ENCODE data around the gene GPSM1.
A peak's percentile ranks its signal among the peaks of the same experiment; 100 is the strongest.

GPSM1 gene

DNA sequence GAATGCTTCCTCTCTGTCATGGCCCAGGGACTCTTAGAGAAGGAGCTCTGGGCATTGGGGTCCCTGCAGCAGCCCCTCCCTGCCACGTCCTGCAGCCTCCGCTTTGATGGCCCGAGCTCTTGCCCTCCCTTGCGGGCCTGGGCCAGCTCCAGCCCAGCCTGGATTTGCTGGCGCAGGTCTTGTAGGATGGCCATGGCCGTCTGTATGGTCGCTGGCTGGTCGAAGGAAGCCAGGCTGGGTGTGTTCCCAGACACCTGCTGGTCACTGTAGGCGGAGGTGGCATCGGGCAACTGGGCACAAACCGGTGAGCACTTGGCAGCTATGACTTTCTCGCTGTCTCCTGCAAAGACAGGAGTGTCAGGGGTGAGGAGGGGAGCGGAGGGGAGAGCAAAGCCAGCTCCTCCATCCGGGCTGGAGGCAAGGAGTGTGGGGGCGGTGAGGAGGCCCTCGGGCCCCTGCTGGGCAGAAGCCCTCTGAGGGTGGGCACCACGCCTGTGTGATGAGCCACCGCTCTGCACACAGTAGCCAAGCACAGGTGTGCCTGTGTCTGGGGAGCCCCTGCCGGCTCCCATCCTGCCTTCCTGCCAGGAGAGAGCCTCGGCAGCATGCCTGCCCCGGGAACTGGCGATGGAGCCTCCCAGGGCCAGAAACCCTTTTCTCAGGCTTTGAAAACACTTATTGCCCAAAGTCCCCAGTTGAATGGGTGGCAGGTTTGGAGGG, 35.9 kb upstream of the GPSM1 start:
- no peak for DNase-seq

DNA sequence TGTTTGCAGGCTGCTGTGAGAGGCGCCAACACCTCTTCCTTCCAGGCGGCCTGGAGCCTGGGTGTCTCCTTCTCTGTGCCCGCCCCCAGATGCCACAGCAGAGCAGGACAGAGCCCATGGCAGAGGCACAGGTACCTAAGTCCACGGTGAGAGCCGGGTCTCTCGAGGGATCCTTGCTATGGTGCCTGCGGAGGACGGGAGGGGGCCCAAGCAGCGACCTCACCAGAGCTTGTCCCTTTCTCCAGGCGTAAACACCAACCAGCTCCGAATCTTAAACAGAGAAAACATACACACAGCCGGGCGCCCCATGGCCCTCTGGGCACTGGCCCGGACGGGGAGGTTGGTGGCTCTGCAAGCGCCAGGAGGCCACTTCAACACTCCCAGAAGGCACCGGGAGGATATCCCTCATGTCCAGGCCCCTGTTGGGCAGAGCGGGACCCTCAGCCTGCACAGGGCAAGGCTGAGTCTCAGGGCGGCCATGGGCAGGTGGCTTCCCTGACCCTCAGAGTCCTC, 35.3 kb upstream of the GPSM1 start:
- DNase-seq: no peak

DNA sequence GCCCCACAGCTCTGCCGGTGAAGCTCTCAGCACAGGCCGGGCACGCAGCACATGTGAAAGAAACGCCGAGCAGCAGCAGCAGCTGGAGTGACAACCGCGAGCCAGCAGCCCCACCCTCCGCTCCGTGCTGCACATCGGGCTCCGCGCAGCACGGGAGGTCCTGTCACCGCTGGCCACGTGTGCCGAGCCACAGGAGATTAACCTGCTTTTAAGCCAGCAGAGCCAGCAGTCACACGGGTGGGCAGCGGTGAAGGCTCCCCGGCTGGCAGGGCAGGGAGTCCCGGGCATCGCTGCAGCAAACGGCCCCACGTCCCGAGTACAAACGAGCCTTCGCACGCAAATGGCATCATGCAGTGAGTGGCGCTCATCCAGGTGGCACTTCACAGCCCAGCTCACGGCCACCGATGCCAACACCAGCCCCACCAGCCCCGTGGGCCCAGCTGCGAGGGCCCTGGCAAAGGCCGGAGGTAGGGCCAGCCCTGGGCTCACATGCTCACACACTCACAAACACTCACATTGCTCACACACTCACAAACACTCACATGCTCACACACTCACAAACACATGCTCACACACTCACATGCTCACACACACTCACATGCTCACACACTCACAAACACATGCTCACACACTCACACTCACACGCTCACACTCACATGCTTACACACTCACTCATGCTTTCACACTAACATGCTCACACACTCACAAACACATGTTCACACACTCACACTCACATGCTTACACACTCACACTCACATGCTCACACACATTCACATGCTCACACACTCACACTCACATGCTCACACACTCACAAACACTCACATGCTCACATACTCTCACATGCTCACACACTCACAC, 34.5 kb upstream of the GPSM1 start:
- DNase-seq: peak; percentile 36

DNA sequence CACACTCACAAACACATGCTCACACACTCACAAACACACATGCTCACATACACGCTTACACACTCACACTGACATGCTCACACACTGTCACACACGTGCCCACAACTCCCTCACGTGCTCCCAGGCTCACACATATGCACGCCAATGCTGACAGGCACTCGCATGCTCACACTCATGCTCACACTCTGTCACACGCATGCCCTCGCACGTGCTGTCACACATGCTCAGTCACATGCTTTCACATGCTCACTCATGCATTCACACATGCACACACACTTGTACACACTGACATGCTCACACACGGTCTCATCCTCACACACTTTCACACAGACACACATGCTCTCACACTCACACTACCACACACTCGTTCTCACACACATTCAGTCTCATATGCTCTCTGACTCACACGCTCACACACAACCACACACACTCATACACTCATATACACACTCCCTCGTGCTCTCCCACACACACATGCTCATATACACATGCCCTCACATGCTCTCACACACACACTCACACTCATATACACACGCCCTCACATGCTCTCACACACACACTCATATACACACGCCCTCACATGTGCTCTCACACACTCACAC, 33.8 kb upstream of the GPSM1 start:
- no peak for DNase-seq

DNA sequence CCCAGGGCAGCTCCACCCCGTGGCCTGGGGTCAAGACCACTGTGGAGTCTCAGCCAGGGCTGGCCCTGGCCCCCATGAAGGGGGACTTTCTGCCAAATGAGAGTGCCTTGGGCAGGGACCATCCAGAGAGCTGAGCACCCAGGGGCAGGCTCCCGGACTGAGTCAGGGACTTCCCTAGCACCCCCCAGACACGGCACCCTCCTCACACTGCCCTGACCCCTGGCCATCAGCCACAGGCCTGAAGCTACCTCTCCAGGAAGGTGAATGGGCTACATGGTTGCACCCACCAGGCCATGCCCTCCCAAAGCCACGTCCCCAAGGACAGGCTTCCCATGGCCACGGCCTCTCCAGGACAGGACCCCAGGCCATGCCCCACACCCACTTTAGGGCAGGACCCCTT, 32.9 kb upstream of the GPSM1 start:
- no peak for DNase-seq

DNA sequence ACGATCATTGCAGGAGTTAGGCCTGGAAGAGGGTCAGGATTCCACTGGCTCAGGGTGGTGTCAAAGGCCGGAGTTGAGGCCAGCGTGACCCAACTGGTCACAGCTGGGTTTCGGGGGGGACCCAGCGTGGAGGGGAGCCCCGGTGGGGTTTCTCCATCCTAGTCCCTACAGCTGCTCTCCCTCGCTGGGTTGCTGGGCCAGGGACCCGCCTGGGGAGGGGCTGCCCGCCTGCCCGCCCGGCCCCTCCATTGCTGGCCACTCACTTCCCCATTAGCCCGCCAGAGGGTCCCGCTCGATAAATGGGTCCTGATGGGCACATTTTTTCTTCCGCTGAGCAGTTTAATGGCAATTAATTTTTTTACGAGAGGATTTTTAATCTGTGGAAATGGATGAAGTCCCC, 32.3 kb upstream of the GPSM1 start:
- DNase-seq: no peak

DNA sequence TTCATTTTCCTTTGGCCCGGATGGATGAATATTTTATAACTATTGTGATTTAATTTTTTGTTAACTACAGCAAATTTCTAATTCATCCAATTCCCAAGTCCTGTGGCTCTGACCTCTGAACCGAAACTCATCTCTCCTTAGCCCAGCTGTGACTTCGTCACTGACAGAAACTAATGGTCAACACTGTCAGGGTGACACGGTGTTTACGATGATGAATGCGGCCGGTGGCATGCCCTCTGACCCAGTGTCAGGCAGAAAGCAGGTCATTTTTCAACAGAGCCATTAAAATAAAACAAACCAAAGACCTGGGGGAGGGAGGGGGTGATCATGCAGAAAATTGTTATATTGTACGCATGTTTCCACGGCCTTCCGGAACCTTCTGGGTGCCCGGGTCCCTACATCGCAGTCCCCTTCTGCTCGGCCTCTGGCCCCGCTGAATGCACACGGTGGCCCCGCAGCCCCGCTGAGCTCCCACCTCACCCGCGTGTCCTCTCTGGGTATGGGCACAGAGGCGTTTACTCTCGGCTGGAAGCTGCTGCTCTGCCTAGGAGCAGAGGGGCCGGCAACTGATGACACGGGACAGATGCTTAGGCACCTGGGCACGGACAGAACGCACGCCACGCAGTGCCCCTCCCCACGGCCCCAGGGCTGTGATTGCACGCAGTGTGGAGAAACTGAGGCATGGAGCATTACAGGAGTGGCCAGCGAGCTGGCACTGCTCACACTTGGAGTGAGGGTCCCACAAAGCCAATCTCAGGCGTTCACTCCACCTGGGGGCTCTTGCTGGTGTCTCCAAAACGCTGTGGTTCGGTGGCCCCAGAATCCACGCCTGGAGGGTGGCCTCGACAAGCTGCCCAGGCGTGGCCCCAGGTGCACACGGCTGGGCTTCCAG, 31.6 kb upstream of the GPSM1 start:
- no peak for DNase-seq

DNA sequence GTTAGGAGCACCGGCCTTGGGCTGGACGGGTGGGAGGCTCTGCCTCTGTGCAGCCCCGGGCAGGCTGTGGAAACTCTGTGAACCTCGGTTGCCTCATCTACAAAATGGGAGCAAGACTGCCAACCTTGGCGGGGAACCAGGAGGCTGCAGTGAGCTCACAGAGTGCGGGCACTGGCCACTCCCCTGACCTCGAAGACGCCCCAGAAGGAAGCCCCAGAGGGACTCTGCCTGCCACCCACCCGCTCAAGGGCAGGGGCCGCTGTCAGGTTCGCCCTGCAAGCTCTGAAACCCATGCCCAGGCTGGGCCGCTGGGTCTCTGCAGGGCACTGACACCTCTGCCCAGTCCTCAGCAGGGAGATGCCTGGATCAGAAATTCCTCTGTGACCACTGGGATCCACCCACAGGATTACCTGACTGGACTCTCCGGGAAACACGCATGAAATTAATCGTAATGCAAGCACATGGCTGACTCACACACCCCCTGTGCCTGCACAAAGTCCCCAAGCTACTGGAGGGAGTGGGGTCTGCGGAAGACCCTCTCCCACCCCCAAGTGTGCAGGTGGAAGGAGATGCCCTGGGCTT, 30.8 kb upstream of the GPSM1 start:
- DNase-seq: no peak

DNA sequence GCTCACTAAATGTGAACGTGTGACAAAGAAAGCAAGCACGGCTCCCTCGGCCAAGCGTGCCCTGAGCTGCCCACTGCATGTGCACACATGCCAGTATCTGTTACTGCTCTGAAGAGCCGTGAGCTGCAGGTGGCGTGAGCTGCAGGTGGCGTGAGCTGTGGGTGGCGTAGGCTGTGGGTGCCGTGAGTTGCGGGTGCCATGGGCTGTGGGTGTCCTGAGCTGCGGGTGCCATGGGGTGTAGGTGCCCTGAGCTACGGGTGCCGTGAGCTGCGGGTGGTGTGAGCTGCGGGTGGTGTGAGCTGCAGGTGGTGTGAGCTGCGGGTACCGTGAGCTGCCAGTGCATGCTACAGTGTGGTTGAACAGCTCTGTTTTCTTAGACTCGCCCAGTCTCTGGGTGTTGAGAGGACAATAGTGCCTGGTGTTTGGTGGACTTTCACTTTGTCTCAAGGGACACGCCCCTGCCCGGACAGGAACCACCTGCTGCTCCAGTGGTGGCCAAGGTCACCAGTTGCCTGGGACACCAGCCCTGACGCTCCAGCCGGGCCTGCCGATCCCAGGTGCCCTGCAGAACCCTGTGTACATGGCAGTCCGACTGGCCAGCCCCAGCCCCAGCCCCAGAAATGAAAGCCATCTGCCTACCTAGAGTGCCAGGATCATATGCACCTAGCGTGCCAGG, 30.2 kb upstream of the GPSM1 start:
- DNase-seq: peak; percentile 64

DNA sequence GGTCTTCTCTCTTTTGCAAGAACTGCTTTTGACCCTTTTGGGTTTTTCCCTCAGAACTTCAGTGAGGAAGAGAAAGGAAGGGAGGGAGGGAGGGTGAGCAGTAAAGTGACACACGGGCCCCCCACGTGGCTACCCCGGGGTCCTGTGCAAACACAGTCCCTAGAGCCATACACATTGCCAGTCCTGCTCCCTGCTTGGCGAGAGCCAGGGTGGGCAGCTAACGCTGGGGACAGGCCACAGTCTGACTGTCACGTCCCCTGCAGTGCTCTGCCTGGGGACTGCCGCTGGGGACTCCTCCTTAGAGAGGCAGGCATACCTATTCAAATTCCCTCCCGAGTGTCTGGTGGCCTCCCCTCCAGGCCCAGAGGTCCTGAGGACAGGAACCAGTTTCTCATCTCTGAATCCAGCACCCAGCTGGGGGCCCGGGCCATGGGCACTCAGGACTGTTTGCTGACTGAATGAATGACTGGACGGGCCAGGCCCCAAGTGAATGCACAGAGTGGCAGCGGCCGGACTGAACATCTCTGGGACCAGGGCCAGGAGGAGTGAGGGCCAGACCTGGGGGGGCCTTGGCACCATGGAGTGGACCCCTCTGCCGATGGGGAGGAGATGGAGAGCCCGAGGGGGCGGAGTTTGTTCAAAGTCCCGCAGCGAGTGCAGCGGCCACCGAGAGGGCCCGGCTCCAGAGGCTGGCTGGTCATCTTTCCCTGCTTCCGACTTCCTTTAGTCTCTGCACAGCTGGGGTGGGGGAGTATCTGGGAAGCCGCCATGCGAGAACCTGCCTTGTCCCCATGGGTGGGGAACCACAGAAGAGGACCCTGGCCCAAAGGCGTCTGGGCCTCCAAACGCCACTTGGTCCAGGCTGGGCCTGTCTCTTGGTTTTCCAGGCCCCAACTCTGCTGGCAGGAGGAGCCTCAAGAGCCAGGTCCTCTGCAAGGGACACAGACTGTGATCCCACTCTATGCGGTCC, 29.3 kb upstream of the GPSM1 start:
- DNase-seq: no peak

DNA sequence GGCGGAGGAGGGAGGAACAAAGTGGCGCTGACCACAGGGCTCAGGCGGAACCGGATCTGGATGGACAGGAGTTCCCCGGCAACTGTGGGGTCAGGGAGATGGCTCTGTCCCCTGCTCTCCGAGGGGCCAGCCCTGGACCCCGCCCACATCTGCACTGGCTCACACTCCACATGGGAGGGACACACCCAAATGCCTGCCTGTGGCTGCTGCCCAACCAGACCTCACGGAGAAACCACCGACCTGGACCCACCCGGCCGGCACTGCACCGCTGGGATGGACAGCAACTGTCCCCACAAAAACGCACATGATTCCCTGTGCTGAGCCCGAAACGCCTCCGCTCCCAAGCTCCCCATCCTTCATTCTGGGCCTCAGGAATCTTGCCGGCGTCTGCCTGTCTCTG, 28.2 kb upstream of the GPSM1 start:
- no peak for DNase-seq

DNA sequence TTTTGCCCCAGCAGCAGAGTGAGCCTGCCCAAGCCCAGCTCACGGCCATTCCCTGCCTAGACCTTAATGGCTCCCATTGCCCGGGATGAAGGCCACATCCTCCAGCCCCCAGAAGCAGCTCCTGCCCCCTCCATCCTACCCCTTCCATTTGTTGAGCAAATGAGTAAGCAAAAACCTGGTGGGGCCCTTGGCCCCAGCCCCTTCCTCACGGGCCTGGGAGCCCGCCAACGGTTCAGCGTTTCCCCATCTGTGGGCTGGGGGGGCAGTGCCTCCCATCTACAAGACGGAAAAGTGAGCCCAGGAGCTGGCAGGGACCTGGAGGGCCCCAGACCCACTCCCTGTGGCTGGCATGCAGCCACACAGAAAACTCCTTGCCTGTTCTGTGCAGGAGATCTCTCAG, 27.8 kb upstream of the GPSM1 start:
- no peak for DNase-seq

DNA sequence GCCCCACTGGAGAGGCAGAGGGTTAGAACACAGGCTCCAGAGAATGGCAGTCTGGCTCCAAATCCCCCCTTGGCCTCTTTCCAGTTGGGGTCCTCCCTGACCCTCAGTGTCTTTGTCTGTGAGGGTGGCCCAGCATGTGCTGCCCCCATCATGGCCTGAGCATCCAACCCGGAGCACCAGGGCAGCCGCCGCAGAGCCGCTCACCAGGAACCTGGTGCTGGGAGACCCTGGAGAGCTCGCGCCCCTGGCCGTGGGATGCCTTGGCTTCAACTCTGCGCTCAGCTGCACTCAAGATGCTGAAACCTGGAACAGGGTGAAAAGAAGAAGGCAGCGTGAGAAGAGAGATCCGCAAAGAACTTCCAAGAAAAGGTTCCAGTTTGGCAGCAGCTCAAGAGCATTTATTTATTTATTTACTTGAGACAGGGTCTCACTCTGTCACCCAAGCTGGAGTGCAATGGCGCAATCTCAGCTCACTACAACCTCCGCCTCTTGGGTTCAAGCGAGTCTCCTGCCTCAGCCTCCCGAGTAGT, 27.3 kb upstream of the GPSM1 start:
- DNase-seq: no peak

DNA sequence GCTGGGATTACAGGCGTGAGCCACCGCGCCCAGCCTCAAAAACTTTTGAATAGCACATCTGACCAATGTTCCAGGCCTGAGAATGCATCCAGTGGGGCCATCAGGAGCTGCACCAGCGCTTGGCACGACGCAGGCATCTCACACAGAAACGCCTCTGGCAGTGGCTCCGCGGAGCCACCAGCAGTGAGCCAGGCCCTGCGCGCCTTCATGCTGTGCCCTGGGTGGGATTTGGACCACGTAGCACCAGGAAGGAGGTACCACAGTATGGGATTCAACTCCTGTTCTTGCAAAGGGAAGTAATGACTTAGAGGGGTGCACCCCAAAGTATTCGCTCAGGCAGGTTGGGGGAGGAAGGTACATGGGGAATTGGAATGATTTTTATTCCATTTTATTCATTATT, 26.5 kb upstream of the GPSM1 start:
- no peak for DNase-seq

DNA sequence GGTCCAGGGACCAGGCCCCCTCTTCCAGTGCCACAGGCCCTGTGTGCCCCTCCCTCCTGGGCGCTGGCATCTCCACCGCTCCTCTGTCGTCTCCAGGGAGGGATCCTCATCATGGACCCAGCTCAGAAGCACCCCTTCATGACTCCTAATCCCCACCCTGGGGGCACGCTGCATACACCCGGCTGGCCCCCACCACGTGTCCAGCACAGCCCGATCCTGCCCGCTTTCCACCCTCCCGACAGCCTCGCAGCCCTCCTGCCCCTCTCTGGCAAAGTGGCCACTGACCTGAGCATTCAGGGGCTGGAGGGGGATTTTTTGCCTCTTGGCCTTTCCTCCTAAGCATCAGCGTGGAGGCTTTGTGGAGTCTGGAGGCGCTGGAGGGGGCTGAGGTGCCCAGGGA, 24.8 kb upstream of the GPSM1 start:
- no peak for DNase-seq

DNA sequence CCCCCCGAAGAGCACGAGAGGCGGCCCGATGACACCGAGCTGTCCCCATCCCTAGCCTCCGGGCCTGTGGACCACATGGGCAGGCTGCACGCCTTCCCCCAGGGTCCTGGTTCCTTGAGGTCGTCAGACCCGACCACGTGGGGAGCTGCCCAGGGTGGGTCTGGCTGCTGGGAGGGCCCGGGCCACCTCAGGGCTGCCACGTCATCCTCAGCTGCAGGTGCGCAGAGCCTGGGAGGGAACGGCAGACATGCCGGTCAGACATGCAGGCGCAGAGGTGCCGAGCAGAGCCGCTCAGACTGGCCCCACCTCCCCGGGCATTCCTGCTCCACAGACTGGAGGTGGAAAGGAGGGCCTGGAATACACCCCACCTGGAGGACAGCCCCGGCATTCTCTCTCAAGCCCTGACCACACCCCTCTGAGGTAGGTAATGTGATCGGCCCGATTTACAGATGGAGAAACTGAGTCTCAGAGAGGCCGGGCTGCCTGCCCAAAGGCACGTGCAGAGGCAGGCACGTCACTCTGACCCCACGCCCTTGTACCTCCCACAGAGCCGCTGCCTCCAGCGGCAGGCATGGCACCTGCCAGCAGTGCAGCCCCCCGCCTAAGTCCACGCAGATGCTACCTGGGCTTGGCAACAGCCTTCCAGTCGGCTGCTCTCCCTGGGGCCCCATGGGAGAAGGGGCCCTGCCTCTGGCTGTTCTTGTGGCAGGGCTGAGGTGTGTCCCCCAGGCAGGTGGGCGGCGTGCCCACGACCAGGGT, 24.1 kb upstream of the GPSM1 start:
- peak; percentile 33 for DNase-seq

DNA sequence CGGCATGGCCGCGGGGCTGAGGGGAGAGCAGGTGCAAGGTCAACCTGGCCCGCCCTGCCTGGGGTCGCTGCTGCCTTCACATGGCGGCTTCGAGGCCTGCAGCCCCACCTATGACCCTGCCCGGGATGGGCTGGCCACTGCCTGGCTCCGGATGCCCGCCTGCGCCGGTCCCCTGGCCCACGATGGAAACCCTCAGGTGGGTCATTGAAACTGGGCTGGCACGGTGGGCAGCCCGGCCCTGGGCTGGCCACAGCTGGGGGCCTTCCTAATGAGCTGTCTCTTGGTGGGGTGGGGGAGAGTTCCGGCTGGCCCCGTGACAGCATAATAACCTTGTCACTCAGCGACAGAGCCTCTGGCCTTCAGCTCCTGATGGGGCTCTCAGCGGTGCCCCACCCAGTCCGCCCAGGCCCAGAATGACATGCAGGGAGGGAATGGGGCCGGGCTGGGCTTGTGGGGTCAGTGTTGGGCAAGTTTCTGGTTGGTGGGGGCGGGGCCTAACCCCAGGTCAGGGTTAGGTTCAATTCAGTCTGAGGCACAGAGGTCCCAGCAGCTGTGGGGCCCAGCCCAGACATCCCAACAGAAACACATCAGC, 23.4 kb upstream of the GPSM1 start, which contains the start of gene CCDC187:
CCDC187 (minus strand) TSS at position 270 of the 592 bp plus-strand sequence; CDS start at position 6, 264 bp downstream.
- no peak for DNase-seq

DNA sequence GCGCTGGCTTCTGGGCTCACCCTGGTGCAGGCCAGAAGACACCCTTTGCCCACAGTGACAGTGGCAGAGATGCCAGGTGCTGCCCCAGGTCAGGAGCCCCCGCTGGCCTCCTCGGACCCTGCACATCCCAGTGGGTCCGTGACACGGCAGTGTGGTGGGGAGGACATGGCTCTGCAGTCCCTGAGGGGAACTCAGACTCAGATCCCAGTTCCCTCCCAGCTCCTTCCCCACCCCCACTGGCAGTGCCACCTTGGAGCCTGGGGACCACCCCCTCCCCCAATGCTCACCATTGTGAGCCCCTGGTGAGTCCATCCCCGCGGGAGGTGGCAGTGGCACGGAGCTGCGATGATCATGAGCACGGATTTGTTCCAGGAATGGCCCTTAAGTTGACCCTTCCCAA, 22.9 kb upstream of the GPSM1 start:
- no peak for DNase-seq

DNA sequence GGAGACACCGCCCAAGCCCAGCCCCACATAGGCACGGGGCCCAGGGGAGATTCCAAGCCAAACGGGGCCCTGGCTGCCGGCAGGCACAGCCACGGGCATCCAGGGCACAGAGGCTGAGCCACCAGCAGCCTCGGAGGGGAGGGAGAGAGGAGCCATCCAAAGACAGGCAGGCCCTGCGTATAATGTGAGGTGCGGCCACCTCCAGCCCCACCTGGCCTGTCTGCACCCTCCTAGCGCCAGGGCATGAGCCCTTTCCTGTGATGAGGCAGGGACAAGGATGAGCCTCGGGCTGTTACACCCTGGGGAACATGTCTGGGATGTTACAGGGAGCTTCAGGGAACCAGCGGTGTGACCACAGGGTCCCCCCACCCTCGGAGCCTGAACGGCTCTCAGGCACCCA, 22.4 kb upstream of the GPSM1 start:
- DNase-seq: no peak

Measured in NCI-H69 (cell line).